ENCODE measurements around the gene AQP5.

GRCh38 chr12:49963976-49964815 lies 2.5 kb downstream of the AQP5 start:
- TF ChIP-seq POLR2A (IDR thresholded peaks at IDR 0.05) (no peak), CTCF (IDR thresholded peaks at IDR 0.05) (no peak)
